ENCODE measurements around the gene KLK5.

KLK5 gene

DNA sequence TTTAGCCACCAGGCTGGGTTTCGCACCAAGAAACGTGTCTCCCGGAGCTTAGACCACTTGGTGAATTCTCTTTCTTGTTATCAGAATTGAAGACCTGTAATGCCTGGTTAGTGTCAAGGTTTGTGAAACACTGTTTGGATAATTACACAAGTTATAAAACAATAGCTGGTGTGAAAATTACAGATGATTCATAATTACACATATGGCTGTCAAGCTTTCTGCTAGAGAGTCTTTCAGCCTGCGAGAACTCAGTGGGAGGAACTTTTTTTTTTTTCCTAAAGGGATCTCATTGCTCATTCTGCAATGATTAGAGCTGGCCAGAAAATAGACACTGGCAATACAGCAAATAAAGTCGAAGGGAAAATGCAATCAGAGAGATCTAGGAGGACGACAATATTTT is 28.3 kb downstream of the KLK5 start:
- TF ChIP-seq RAD21 (IDR thresholded peaks at IDR 0.05; ENCODE audit: low read depth) = no peak
- no peak for TF ChIP-seq TAF1 (IDR thresholded peaks at IDR 0.05; ENCODE audit: low read depth)
- no peak for TF ChIP-seq CREB1 (IDR thresholded peaks at IDR 0.05; ENCODE audit: low read depth)
- TF ChIP-seq EP300 (IDR thresholded peaks at IDR 0.05; ENCODE audit: borderline replicate concordance) = no peak
- TF ChIP-seq NFIC (IDR thresholded peaks at IDR 0.05) = no peak
- TF ChIP-seq, protein P1, sequence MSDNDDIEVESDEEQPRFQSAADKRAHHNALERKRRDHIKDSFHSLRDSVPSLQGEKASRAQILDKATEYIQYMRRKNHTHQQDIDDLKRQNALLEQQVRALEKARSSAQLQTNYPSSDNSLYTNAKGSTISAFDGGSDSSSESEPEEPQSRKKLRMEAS (IDR thresholded peaks at IDR 0.05) = no peak
- no peak for TF ChIP-seq CEBPB (IDR thresholded peaks at IDR 0.05)
- TF ChIP-seq TCF12 (IDR thresholded peaks at IDR 0.05; ENCODE audit: low read depth) = no peak
- no peak for TF ChIP-seq FOXM1 (IDR thresholded peaks at IDR 0.05; ENCODE audit: borderline replicate concordance, low read depth)
- TF ChIP-seq ZBTB7A (IDR thresholded peaks at IDR 0.05; ENCODE audit: low read depth) = no peak
- no peak for TF ChIP-seq EGR1 (IDR thresholded peaks at IDR 0.05)
- TF ChIP-seq, protein P2, sequence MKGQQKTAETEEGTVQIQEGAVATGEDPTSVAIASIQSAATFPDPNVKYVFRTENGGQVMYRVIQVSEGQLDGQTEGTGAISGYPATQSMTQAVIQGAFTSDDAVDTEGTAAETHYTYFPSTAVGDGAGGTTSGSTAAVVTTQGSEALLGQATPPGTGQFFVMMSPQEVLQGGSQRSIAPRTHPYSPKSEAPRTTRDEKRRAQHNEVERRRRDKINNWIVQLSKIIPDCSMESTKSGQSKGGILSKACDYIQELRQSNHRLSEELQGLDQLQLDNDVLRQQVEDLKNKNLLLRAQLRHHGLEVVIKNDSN (IDR thresholded peaks at IDR 0.05) = no peak
- TF ChIP-seq, protein P3, sequence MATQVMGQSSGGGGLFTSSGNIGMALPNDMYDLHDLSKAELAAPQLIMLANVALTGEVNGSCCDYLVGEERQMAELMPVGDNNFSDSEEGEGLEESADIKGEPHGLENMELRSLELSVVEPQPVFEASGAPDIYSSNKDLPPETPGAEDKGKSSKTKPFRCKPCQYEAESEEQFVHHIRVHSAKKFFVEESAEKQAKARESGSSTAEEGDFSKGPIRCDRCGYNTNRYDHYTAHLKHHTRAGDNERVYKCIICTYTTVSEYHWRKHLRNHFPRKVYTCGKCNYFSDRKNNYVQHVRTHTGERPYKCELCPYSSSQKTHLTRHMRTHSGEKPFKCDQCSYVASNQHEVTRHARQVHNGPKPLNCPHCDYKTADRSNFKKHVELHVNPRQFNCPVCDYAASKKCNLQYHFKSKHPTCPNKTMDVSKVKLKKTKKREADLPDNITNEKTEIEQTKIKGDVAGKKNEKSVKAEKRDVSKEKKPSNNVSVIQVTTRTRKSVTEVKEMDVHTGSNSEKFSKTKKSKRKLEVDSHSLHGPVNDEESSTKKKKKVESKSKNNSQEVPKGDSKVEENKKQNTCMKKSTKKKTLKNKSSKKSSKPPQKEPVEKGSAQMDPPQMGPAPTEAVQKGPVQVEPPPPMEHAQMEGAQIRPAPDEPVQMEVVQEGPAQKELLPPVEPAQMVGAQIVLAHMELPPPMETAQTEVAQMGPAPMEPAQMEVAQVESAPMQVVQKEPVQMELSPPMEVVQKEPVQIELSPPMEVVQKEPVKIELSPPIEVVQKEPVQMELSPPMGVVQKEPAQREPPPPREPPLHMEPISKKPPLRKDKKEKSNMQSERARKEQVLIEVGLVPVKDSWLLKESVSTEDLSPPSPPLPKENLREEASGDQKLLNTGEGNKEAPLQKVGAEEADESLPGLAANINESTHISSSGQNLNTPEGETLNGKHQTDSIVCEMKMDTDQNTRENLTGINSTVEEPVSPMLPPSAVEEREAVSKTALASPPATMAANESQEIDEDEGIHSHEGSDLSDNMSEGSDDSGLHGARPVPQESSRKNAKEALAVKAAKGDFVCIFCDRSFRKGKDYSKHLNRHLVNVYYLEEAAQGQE (IDR thresholded peaks at IDR 0.05; ENCODE audit: low read depth) = no peak
- no peak for TF ChIP-seq YY1 (IDR thresholded peaks at IDR 0.05; ENCODE audit: low read depth)

DNA sequence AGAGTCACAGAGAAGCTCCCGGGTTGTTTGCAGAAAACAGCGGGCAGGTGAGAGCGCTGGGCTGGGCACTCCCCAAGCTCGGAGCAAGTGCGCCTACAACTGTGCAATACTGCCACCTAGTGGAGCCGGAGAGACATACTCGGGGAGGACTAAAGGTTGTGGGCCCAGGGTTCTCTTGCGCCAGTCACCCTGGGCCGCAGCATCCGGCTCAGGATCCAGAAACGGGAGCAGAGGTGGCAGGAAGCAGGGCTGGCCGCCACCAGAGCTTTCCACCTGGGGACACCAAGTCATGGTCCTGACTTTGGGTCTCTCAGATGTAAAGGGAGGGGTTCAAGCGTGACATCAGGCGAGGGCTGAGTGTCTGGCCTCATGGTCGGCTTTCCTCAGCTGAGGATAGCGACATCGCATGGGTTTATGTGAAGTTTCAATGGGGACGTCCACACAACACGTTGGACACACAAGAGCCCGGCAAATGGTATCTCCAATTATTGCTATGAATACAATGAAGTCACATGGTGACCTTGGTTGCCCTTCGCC is 30.5 kb downstream of the KLK5 start:
- TF ChIP-seq RAD21 (IDR thresholded peaks at IDR 0.05; ENCODE audit: low read depth) (peak; percentile 90), EGR1 (IDR thresholded peaks at IDR 0.05) (no peak)

DNA sequence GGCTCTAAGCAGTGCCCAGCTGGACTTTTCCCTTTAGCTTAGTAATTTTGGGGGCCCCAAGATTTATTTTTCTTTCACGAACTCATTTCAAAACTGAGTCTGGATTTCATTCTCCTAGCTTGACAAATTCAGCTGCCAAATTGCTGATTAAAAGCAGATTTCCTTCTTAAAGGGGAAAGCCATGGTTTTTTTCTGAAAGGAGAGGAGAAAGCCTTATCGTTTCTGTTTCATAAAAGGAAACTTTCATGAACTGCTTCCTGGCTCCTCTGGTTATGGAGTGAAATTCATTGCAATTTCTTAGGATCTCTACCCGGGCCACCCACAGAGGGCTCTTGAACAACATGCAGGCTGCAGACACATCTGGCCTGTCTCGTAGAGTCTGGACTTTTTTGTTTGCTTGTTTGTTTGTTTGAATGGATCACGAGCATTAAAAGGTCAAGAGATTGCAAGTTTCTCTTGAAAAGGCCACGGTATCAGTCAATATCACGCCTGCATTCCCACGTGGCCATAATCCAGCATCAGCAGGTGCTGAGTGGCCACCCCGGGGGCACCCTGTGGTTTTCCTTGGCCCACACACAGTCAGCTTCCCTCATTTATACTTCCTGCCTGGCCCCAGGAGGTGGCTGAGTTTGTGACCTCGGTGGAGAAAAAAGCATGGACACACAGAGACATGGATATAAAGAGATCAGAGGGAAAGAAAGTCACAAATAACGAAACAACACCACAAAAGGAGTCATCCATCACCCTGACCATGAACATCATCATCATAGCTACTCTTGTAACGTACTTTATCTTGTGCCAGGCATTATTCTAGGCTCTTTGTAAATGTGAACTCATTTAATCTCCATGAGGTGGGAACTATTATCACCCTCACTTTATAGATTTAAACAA is 31.2 kb downstream of the KLK5 start:
- TF ChIP-seq, protein P3 (IDR thresholded peaks at IDR 0.05; ENCODE audit: low read depth) = no peak
- TF ChIP-seq RAD21 (IDR thresholded peaks at IDR 0.05; ENCODE audit: low read depth) = no peak
- no peak for TF ChIP-seq CEBPB (IDR thresholded peaks at IDR 0.05)
- no peak for TF ChIP-seq FOXM1 (IDR thresholded peaks at IDR 0.05; ENCODE audit: borderline replicate concordance, low read depth)
- no peak for TF ChIP-seq TCF12 (IDR thresholded peaks at IDR 0.05; ENCODE audit: low read depth)
- no peak for TF ChIP-seq YY1 (IDR thresholded peaks at IDR 0.05; ENCODE audit: low read depth)
- TF ChIP-seq CREB1 (IDR thresholded peaks at IDR 0.05; ENCODE audit: low read depth) = no peak
- TF ChIP-seq ZBTB7A (IDR thresholded peaks at IDR 0.05; ENCODE audit: low read depth) = no peak
- no peak for TF ChIP-seq TEAD4 (IDR thresholded peaks at IDR 0.05)
- TF ChIP-seq, protein P1 (IDR thresholded peaks at IDR 0.05) = no peak
- no peak for TF ChIP-seq EP300 (IDR thresholded peaks at IDR 0.05; ENCODE audit: borderline replicate concordance)
- TF ChIP-seq, protein P2 (IDR thresholded peaks at IDR 0.05) = no peak
- no peak for TF ChIP-seq TAF1 (IDR thresholded peaks at IDR 0.05; ENCODE audit: low read depth)
- TF ChIP-seq EGR1 (IDR thresholded peaks at IDR 0.05) = no peak

DNA sequence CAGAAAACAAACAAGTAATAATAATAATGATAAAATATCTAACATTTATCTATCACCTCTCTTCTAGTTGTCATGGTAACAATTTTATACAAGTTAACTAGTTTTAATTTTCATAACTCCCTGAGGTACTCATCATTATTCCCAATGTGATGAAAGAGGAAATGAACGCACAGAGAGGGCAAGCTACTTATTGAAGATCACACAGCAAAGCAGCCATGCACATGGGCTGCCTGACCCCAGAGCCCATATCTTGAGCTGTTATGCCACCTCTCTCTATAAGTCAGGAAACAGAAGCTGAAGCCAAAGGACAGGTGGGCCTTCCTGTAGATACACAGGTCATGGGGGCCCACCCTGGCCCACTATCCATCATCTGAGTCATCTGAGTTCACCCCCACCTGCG is 36.8 kb downstream of the KLK5 start:
- no peak for TF ChIP-seq YY1 (IDR thresholded peaks at IDR 0.05; ENCODE audit: low read depth)
- TF ChIP-seq, protein P2 (IDR thresholded peaks at IDR 0.05) = no peak
- TF ChIP-seq TCF12 (IDR thresholded peaks at IDR 0.05; ENCODE audit: low read depth) = no peak
- no peak for TF ChIP-seq ZBTB7A (IDR thresholded peaks at IDR 0.05; ENCODE audit: low read depth)
- TF ChIP-seq FOXM1 (IDR thresholded peaks at IDR 0.05; ENCODE audit: borderline replicate concordance, low read depth) = no peak
- TF ChIP-seq TAF1 (IDR thresholded peaks at IDR 0.05; ENCODE audit: low read depth) = no peak
- TF ChIP-seq RAD21 (IDR thresholded peaks at IDR 0.05; ENCODE audit: low read depth) = no peak
- TF ChIP-seq CREB1 (IDR thresholded peaks at IDR 0.05; ENCODE audit: low read depth) = no peak
- TF ChIP-seq, protein P3 (IDR thresholded peaks at IDR 0.05; ENCODE audit: low read depth) = no peak

Data from Ishikawa (cell line).